GM19193 (cell line): ENCODE results near the gene TNIK.

Experiments used
- POLR2A ChIP-seq: IDR thresholded peaks from 4 replicates; pipeline ENCODE4 v1.6.1; 2011; ENCODE audit not compliant: insufficient read depth, insufficient read length; ENCODE audit errors: extremely low read depth

TNIK gene

GRCh38 chr3:171178714-171179113 is 281.5 kb downstream of the TNIK start:
- TF ChIP-seq POLR2A, result no peak

- no peak for TF ChIP-seq POLR2A
Measured at GRCh38 chr3:171177553-171177952, 282.7 kb downstream of the TNIK start.

- TF ChIP-seq POLR2A, result no peak
Measured at GRCh38 chr3:171177056-171177455, 283.1 kb downstream of the TNIK start.

- TF ChIP-seq POLR2A, result no peak
Measured at GRCh38 chr3:171176244-171176933, 283.8 kb downstream of the TNIK start.

- no peak for TF ChIP-seq POLR2A
Measured at GRCh38 chr3:171175741-171176234, 284.4 kb downstream of the TNIK start.

GRCh38 chr3:171173736-171174135 is 286.5 kb downstream of the TNIK start:
- no peak for TF ChIP-seq POLR2A

- TF ChIP-seq POLR2A, result no peak
Measured at GRCh38 chr3:171172070-171172469, 288.1 kb downstream of the TNIK start.

GRCh38 chr3:171169866-171170265 is 290.3 kb downstream of the TNIK start:
- no peak for TF ChIP-seq POLR2A

- TF ChIP-seq POLR2A, result no peak
Measured at GRCh38 chr3:171169443-171169842, 290.8 kb downstream of the TNIK start.

- TF ChIP-seq POLR2A, result no peak
Measured at GRCh38 chr3:171168551-171168950, 291.7 kb downstream of the TNIK start.

- no peak for TF ChIP-seq POLR2A
Measured at GRCh38 chr3:171168086-171168485, 292.1 kb downstream of the TNIK start.

- no peak for TF ChIP-seq POLR2A
Measured at GRCh38 chr3:171165983-171166382, 294.2 kb downstream of the TNIK start.

- TF ChIP-seq POLR2A, result no peak
Measured at GRCh38 chr3:171165499-171165921, 294.7 kb downstream of the TNIK start.

- no peak for TF ChIP-seq POLR2A
Measured at GRCh38 chr3:171164067-171164465, 296.1 kb downstream of the TNIK start.

GRCh38 chr3:171163101-171164066 is 296.8 kb downstream of the TNIK start:
- no peak for TF ChIP-seq POLR2A
